Neural crest cell (in vitro differentiated cells): ENCODE measurements around the gene PRRC2B. TPM values are rescaled to one million over a fixed set of nuclear protein-coding genes. Genes with fewer than 3 reads are reported as not detected.

Source experiments
- DNase-seq: peaks from one replicate; pipeline ENCODE4 v3.0.0; 2021; ENCODE audit warnings: low read depth, mixed read lengths, low spot score
- H3K27ac Mint-ChIP-seq: one replicate; pipeline ENCODE4 v1.8.0; 2021; ENCODE audit warnings: mild to moderate bottlenecking, mixed read lengths; ENCODE audit not compliant: unreplicated experiment
- H3K27me3 Mint-ChIP-seq: 2 replicates; pipeline ENCODE4 v1.8.0; 2021; ENCODE audit warnings: low read depth, mild to moderate bottlenecking, mixed read lengths
- H3K36me3 Mint-ChIP-seq: 2 replicates; pipeline ENCODE4 v1.8.0; 2021; ENCODE audit warnings: low read depth, mild to moderate bottlenecking, mixed read lengths
- H3K4me1 Mint-ChIP-seq: 2 replicates; pipeline ENCODE4 v1.8.0; 2021; ENCODE audit warnings: mixed read lengths
- H3K4me3 Mint-ChIP-seq: one replicate; pipeline ENCODE4 v1.8.0; 2021; ENCODE audit warnings: mild to moderate bottlenecking, mixed read lengths
- H3K9me3 Mint-ChIP-seq: 2 replicates; pipeline ENCODE4 v1.8.0; 2021; ENCODE audit warnings: mixed read lengths
- CTCF ChIP-seq: fragments of 200-600 bp; sonication (generic); conservative IDR thresholded peaks from 2 replicates; pipeline ENCODE4 v1.5.0; 2021; ENCODE audit warnings: antibody characterized with exemption, mild to moderate bottlenecking
- total RNA-seq: library from RNA; stranded (reverse); gene quantifications from 2 replicates; pipeline ENCODE4 v1.2.1, GENCODE V29; 2021

PRRC2B gene
- total RNA-seq, 1 donor from 2014 or later, result 349 TPM

- Mint-ChIP-seq H3K27me3 (no peaks in the 10 kb centered on the region), H3K27ac (peak overlapping the region; percentile 90), H3K36me3 (peaks cover 5% of the 10 kb centered on the region), H3K4me1 (peaks cover 76% of the 10 kb centered on the region), H3K4me3 (peak overlapping the region; percentile 98), H3K9me3 (no peaks in the 10 kb centered on the region)
- TF ChIP-seq CTCF, result no peak
- DNase-seq, result no peak
Measured at GRCh38 chr9:131397100-131397790, 3.4 kb downstream of the PRRC2B start.

DNA sequence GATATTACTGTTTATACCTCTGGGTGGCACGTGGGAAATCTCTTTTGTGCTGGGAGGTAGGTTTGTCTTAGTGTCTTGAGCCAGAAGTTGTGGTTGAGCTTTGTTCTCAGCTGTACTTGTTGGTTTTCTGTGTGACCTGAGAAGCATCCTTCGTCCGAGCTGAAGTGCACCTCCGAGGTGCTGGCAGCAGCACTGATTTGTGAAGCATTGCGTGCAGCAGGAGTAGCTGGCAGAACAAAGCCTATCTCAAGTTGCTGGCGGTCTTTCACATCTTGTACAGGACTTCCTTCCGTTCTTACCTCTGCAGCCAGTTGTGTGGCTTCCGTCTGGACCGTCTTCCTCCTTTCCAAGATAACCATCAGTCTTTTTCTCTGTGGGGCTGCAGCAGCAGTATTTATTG lies 4.3 kb downstream of the PRRC2B start:
- no peaks in the 10 kb centered on the region for H3K9me3 Mint-ChIP-seq
- H3K4me3 Mint-ChIP-seq, result peak overlapping the region; percentile 98
- no peak for DNase-seq
- H3K27ac Mint-ChIP-seq, result no peak overlapping the region
- peaks cover 76% of the 10 kb centered on the region for H3K4me1 Mint-ChIP-seq
- H3K36me3 Mint-ChIP-seq, result peaks cover 5% of the 10 kb centered on the region
- TF ChIP-seq CTCF, result no peak
- H3K27me3 Mint-ChIP-seq, result no peaks in the 10 kb centered on the region

DNA sequence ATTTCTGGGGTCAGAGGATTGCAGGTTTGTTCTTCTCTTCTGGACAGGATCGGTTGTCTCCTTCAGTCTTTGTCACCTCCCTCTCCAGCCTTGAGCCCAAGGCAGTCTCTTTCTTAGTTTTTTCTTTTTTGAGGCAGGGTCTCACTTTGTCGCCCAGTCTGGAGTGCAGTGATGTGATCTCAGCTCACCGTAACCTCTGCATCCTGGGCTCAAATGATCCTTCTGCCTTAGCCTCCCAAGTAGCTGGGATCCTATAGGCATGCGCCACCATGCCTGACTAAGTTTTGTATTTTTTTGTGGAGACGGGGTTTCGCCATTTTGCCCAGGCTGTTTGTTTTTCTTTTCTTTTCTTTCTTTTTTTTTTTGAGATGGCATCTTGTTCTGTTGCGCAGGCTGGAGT lies 6.1 kb downstream of the PRRC2B start:
- H3K9me3 Mint-ChIP-seq, result no peaks in the 10 kb centered on the region
- H3K36me3 Mint-ChIP-seq, result peaks cover 5% of the 10 kb centered on the region
- H3K4me3 Mint-ChIP-seq, result peak overlapping the region; percentile 21
- DNase-seq, result no peak
- no peaks in the 10 kb centered on the region for H3K27me3 Mint-ChIP-seq
- TF ChIP-seq CTCF, result no peak
- peaks cover 81% of the 10 kb centered on the region for H3K4me1 Mint-ChIP-seq
- no peak overlapping the region for H3K27ac Mint-ChIP-seq

DNA sequence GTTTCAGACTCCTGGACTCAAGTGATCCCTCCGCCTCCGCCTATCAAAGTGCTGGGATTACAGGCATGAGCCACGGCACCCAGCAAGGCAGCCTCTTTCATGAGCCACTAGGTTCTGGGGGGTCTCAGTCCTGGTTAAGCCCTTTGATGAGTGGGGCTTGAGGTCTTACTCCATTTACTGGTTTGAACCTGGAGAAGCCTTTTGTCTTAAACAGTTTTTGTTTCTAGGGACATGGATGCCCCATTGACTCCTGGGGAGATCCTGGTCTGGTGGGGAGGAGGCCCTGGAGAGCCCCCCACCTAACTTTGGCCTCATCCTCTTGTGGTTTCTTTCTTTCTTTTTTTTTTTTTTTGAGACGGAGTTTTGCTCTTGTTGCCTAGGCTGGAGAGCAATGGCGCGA lies 6.7 kb downstream of the PRRC2B start:
- Mint-ChIP-seq H3K4me1 (peaks cover 81% of the 10 kb centered on the region), H3K9me3 (no peaks in the 10 kb centered on the region), H3K27me3 (no peaks in the 10 kb centered on the region), H3K27ac (no peak overlapping the region), H3K36me3 (no peaks in the 10 kb centered on the region), H3K4me3 (peak overlapping the region; percentile 61)
- DNase-seq, result no peak
- TF ChIP-seq CTCF, result no peak

GRCh38 chr9:131402073-131402472 lies 8.2 kb downstream of the PRRC2B start:
- TF ChIP-seq CTCF, result no peak
- peaks cover 81% of the 10 kb centered on the region for H3K4me1 Mint-ChIP-seq
- H3K27ac Mint-ChIP-seq, result no peak overlapping the region
- no peaks in the 10 kb centered on the region for H3K36me3 Mint-ChIP-seq
- no peaks in the 10 kb centered on the region for H3K27me3 Mint-ChIP-seq
- DNase-seq, result no peak
- H3K9me3 Mint-ChIP-seq, result no peaks in the 10 kb centered on the region
- peak overlapping the region; percentile 78 for H3K4me3 Mint-ChIP-seq
